Stimulated activated CD4-positive, alpha-beta T cell treated with anti-CD3 and anti-CD28 coated beads, Interleukin-12 subunit alpha, Interleukin-12 subunit beta, amount 100 ng/mL, for 48 hours (primary cell): Measurements from ENCODE around the gene LSM7.
"Not testable (repeated sequence)": the region's sequence is repeated elsewhere in the genome, so short reads cannot be mapped to it uniquely, and the experiment has no call there.

ENCODE experiments used
- DNase-seq, 3 donors: peaks; one replicate each; pipeline ENCODE4 v3.0.0-alpha.2; 2020; ENCODE audit warnings: low read depth in 2 of 3, low spot score in 1 of 3

The LSM7 gene

GRCh38 chr19:2355168-2356035 is 27.0 kb upstream of the LSM7 start:
- no peak for DNase-seq

GRCh38 chr19:2354670-2355069 is 26.3 kb upstream of the LSM7 start:
- no peak for DNase-seq

- DNase-seq = no peak
Observed at GRCh38 chr19:2353887-2354592, 25.7 kb upstream of the LSM7 start.

GRCh38 chr19:2353159-2353886 is 24.9 kb upstream of the LSM7 start:
- no peak for DNase-seq

GRCh38 chr19:2352121-2352520 is 23.7 kb upstream of the LSM7 start:
- no peak for DNase-seq

- no peak for DNase-seq
Observed at GRCh38 chr19:2351591-2351990, 23.2 kb upstream of the LSM7 start.

- DNase-seq = no peak
Observed at GRCh38 chr19:2350656-2351055, 22.3 kb upstream of the LSM7 start.

- DNase-seq = not testable (repeated sequence)
Observed at GRCh38 chr19:2349818-2350217, 21.4 kb upstream of the LSM7 start.

GRCh38 chr19:2345794-2346663 is 17.6 kb upstream of the LSM7 start:
- no peak for DNase-seq

- no peak for DNase-seq
Observed at GRCh38 chr19:2345076-2345475, 16.7 kb upstream of the LSM7 start.

- DNase-seq = no peak
Observed at GRCh38 chr19:2344381-2344870, 16.0 kb upstream of the LSM7 start.

GRCh38 chr19:2343289-2343982 is 15.1 kb upstream of the LSM7 start:
- DNase-seq = no peak

- DNase-seq = no peak
Observed at GRCh38 chr19:2342656-2343288, 14.4 kb upstream of the LSM7 start.

- DNase-seq = no peak
Observed at GRCh38 chr19:2341982-2342381, 13.6 kb upstream of the LSM7 start.

GRCh38 chr19:2341244-2341751 is 12.9 kb upstream of the LSM7 start:
- no peak for DNase-seq

- DNase-seq = no peak
Observed at GRCh38 chr19:2340496-2341243, 12.3 kb upstream of the LSM7 start.

- no peak for DNase-seq
Observed at GRCh38 chr19:2339644-2340310, 11.4 kb upstream of the LSM7 start.
